Liver (tissue), 9 donors: ENCODE results near the gene RELN. TPM values are rescaled to one million over a fixed set of nuclear protein-coding genes. Genes with fewer than 3 reads are reported as not detected.
"Not testable (repeated sequence)": the region's sequence is repeated elsewhere in the genome, so short reads cannot be mapped to it uniquely, and the experiment has no call there.

ENCODE experiments used
- DNase-seq: peaks from one replicate; pipeline ENCODE4 v3.0.0-alpha.2; 2017; ENCODE audit warnings: low spot score
- H3K27ac ChIP-seq, 2 donors: one replicate each; pipeline ENCODE4 v1.7.0; 2013; ENCODE audit warnings: inconsistent platforms in 2 of 2, low read length in 2 of 2, control low read depth in 1 of 2, low read depth in 1 of 2, mild to moderate bottlenecking in 1 of 2
- H3K27me3 ChIP-seq, 4 donors: one replicate each; pipeline versions ENCODE4 v1.6.1 to v1.7.0; 2013; ENCODE audit warnings: low read length in 3 of 4, inconsistent platforms in 1 of 4, mild to moderate bottlenecking in 1 of 4, moderate library complexity in 1 of 4; ENCODE audit not compliant: control insufficient read depth in 4 of 4, insufficient read depth in 4 of 4
- H3K36me3 ChIP-seq, 4 donors: one replicate each; pipeline versions ENCODE4 v1.6.1 to v1.7.0; 2013; ENCODE audit warnings: low read length in 3 of 4, mild to moderate bottlenecking in 3 of 4, low read depth in 1 of 4, moderate library complexity in 1 of 4; ENCODE audit not compliant: control insufficient read depth in 4 of 4, insufficient read depth in 3 of 4
- H3K4me1 ChIP-seq, 4 donors: one replicate each; pipeline versions ENCODE4 v1.6.1 to v1.7.0; 2013; ENCODE audit warnings: low read length in 3 of 4, mild to moderate bottlenecking in 3 of 4, moderate library complexity in 1 of 4; ENCODE audit not compliant: control insufficient read depth in 4 of 4, insufficient read depth in 4 of 4
- H3K4me3 ChIP-seq, 3 donors: one replicate each; pipeline versions ENCODE4 v1.6.1 to v1.7.0; 2013; ENCODE audit warnings: low read length in 3 of 3, control low read depth in 1 of 3, low read depth in 1 of 3, mild to moderate bottlenecking in 1 of 3
- H3K9ac ChIP-seq, 2 donors: one replicate each; pipeline ENCODE4 v1.7.0; 2013; ENCODE audit warnings: low read length in 2 of 2, mild to moderate bottlenecking in 2 of 2, moderate library complexity in 2 of 2, control low read depth in 1 of 2, low read depth in 1 of 2
- H3K9me3 ChIP-seq, 4 donors: one replicate each; pipeline versions ENCODE4 v1.6.1 to v1.7.0; 2013; ENCODE audit warnings: low read length in 3 of 4; ENCODE audit not compliant: control insufficient read depth in 4 of 4
- EGR1 ChIP-seq, 2 donors: IDR thresholded peaks; 2 replicates each; pipeline ENCODE4 v1.6.1; 2016 to 2018; ENCODE audit warnings: antibody characterized with exemption in 2 of 2, low read depth in 2 of 2
- FOXA1 ChIP-seq: IDR thresholded peaks from 2 replicates; pipeline ENCODE4 v1.6.1; 2016; ENCODE audit warnings: antibody characterized with exemption
- FOXA2 ChIP-seq: IDR thresholded peaks from 2 replicates; pipeline ENCODE4 v1.6.1; 2016; ENCODE audit warnings: antibody characterized with exemption
- GABPA ChIP-seq, 2 donors: IDR thresholded peaks in 1 of 2; conservative IDR thresholded peaks in 1 of 2; 2 replicates each; pipeline ENCODE4 v1.6.1; 2016; ENCODE audit warnings: antibody characterized with exemption in 2 of 2, mild to moderate bottlenecking in 1 of 2, moderate library complexity in 1 of 2
- HNF4G ChIP-seq: IDR thresholded peaks from 2 replicates; pipeline ENCODE4 v1.6.1; 2016; ENCODE audit warnings: antibody characterized with exemption
- JUND ChIP-seq, 2 donors: IDR thresholded peaks; 2 replicates each; pipeline ENCODE4 v1.6.1; 2016; ENCODE audit warnings: antibody characterized with exemption in 2 of 2
- NR2F2 ChIP-seq: IDR thresholded peaks from 2 replicates; pipeline ENCODE4 v1.6.1; 2016; ENCODE audit warnings: antibody characterized with exemption
- RAD21 ChIP-seq, 2 donors: IDR thresholded peaks; 2 replicates each; pipeline ENCODE4 v1.6.1; 2016; ENCODE audit warnings: antibody characterized with exemption in 2 of 2, mild to moderate bottlenecking in 2 of 2
- RXRA ChIP-seq, 2 donors: IDR thresholded peaks; 2 replicates each; pipeline ENCODE4 v1.6.1; 2017 to 2018; ENCODE audit warnings: antibody characterized with exemption in 2 of 2, mild to moderate bottlenecking in 1 of 2
- SP1 ChIP-seq: IDR thresholded peaks from 2 replicates; pipeline ENCODE4 v1.6.1; 2018; ENCODE audit warnings: antibody characterized with exemption, mild to moderate bottlenecking
- TAF1 ChIP-seq: conservative IDR thresholded peaks from 2 replicates; pipeline ENCODE4 v1.6.1; 2016; ENCODE audit warnings: antibody characterized with exemption, mild to moderate bottlenecking
- YY1 ChIP-seq: IDR thresholded peaks from 2 replicates; pipeline ENCODE4 v1.6.1; 2016; ENCODE audit warnings: antibody characterized with exemption, mild to moderate bottlenecking
- WGBS: extraction: QIAGEN DNeasy Blood & Tissue Kit; methylation state at CpG from one replicate; pipeline ENCODE4 v1.1.7; 2013; 5-methylcytosine and 5-hydroxymethylcytosine counted together
- polyA plus RNA-seq, 2 donors: library from polyadenylated mRNA; stranded (reverse) in 1 of 2; unstranded in 1 of 2; fragments of 200-250 nt in 1 of 2; fragments of >200 nt in 1 of 2; fragmentation: Nextera tagmentation in 1 of 2; extraction: Ambion mirVana in 1 of 2; gene quantifications; one replicate each; pipeline versions ENCODE4 v1.2.1 to v1.2.3, GENCODE V29; 2013 to 2015
- total RNA-seq, 2 donors: library from RNA; depleted of rRNA; stranded (reverse); fragments of >200 nt; gene quantifications; one replicate each; pipeline ENCODE4 v1.2.3, GENCODE V29; 2014
- TF ChIP-seq, protein P1 (sequence below): IDR thresholded peaks from 2 replicates; pipeline ENCODE4 v1.6.1; 2016; ENCODE audit warnings: antibody characterized with exemption, mild to moderate bottlenecking
- TF ChIP-seq, protein P2 (sequence below): IDR thresholded peaks from 2 replicates; pipeline ENCODE4 v1.6.1; 2016; ENCODE audit warnings: antibody characterized with exemption
- TF ChIP-seq, protein P3 (sequence below): fragments of 150-350 bp; IDR thresholded peaks from 2 replicates; pipeline ENCODE4 v1.5.1; 2017; ENCODE audit warnings: improper control_type of control experiment, low read depth, low read length; ENCODE audit not compliant: missing input control
- TF ChIP-seq, protein P4 (sequence below): IDR thresholded peaks from 2 replicates; pipeline ENCODE4 v1.6.1; 2016; ENCODE audit warnings: antibody characterized with exemption
- TF ChIP-seq, protein P5 (sequence below): IDR thresholded peaks from 2 replicates; pipeline ENCODE4 v1.6.1; 2016; ENCODE audit warnings: antibody characterized with exemption
- donor health status: healthy.
- donor health status: healthy.
- donor health status: healthy.
- donor health status: healthy.
- donor health status: healthy.

The RELN gene
- total and polyA plus RNA-seq, 4 donors, result 10.0 to 69.8 (median 28.4) TPM

DNA sequence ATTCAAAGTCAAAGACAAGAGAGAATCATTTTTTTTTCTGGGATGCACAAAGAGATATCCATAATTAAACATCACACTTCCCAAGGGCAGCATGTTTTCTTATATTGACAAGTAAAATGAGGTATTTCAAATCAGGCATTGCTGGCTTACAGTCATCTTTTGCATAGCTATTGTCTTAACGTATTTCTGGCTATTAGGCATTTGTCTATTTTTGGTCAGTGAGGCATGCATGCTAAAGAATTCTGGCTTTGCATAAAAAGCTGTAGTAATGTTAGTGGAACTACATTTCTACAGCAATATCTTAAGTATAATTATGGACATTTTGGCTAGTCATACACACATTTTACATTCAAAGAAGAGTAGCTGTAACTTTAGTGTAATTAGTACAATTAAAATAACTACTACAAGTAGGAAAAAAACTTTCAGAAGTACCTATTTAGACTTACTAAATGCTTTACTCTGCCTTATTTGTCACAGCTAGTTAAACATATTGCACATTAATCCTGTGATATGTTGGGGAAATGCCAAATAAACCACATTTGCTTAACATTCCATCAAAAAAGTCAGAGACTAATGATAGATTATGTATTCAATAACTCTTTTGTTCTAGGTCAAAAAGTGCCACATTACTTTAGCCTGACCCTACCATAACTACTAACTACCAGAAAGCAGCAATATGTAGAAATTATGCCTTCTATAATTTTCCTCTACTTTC is 76.4 kb downstream of the RELN start:
- no peaks in the 10 kb centered on the region for H3K4me1 ChIP-seq
- 73% methylated on average over 1 of the region's 1 CpG for WGBS
- H3K9me3 ChIP-seq, result no peaks in the 10 kb centered on the region
- no peak overlapping the region for H3K4me3 ChIP-seq
- DNase-seq, result no peak
- no peak overlapping the region for H3K27ac ChIP-seq
- H3K27me3 ChIP-seq, result no peaks in the 10 kb centered on the region
- TF ChIP-seq, protein P1, sequence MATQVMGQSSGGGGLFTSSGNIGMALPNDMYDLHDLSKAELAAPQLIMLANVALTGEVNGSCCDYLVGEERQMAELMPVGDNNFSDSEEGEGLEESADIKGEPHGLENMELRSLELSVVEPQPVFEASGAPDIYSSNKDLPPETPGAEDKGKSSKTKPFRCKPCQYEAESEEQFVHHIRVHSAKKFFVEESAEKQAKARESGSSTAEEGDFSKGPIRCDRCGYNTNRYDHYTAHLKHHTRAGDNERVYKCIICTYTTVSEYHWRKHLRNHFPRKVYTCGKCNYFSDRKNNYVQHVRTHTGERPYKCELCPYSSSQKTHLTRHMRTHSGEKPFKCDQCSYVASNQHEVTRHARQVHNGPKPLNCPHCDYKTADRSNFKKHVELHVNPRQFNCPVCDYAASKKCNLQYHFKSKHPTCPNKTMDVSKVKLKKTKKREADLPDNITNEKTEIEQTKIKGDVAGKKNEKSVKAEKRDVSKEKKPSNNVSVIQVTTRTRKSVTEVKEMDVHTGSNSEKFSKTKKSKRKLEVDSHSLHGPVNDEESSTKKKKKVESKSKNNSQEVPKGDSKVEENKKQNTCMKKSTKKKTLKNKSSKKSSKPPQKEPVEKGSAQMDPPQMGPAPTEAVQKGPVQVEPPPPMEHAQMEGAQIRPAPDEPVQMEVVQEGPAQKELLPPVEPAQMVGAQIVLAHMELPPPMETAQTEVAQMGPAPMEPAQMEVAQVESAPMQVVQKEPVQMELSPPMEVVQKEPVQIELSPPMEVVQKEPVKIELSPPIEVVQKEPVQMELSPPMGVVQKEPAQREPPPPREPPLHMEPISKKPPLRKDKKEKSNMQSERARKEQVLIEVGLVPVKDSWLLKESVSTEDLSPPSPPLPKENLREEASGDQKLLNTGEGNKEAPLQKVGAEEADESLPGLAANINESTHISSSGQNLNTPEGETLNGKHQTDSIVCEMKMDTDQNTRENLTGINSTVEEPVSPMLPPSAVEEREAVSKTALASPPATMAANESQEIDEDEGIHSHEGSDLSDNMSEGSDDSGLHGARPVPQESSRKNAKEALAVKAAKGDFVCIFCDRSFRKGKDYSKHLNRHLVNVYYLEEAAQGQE, result no peak
- H3K9ac ChIP-seq, result no peak overlapping the region
- no peaks in the 10 kb centered on the region for H3K36me3 ChIP-seq

DNA sequence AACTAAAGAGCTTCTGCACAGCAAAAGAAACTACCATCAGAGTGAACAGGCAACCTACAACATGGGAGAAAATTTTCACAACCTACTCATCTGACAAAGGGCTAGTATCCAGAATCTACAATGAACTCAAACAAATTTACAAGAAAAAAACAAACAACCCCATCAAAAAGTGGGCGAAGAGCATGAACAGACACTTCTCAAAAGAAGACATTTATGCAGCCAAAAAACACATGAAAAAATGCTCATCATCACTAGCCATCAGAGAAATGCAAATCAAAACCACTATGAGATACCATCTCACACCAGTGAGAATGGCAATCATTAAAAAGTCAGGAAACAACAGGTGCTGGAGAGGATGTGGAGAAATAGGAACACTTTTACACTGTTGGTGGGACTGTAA is 78.4 kb downstream of the RELN start:
- not testable (repeated sequence) for H3K9ac ChIP-seq, H3K36me3 ChIP-seq, H3K9me3 ChIP-seq, DNase-seq, H3K4me3 ChIP-seq, H3K27me3 ChIP-seq, H3K4me1 ChIP-seq, H3K27ac ChIP-seq
- 96% methylated on average over 1 of the region's 1 CpG for WGBS

DNA sequence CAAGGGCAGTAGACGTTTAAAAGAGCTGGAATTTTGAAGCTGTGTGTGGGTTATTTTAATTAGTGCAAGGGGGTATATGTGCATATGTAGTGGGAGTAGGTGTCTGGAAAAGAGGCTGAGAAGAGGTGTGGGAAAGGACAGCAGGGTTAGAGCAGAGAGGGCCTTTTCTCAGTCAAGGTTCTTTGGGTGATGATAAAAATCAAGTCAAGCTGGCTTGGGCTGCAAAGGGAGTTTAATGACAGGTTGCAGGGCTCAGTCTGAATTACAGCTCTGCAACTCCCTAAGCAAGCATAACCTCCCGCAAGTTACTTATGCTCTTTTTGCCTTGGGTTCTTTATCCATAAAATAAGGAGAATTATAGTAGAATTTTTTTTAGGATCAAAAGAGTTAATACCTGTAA is 83.5 kb downstream of the RELN start:
- no peak for DNase-seq
- H3K27ac ChIP-seq, result no peak overlapping the region
- no peak overlapping the region for H3K4me3 ChIP-seq
- WGBS, result 79% methylated on average over 2 of the region's 2 CpGs
- H3K9ac ChIP-seq, result no peak overlapping the region
- H3K27me3 ChIP-seq, result no peaks in the 10 kb centered on the region
- H3K36me3 ChIP-seq, result no peaks in the 10 kb centered on the region
- no peaks in the 10 kb centered on the region for H3K4me1 ChIP-seq
- H3K9me3 ChIP-seq, result no peaks in the 10 kb centered on the region
- TF ChIP-seq HNF4G, result no peak
- no peak for TF ChIP-seq GABPA (IDR thresholded peaks at IDR 0.05 in 1 of 2, conservative IDR thresholded peaks at IDR 0.05 in 1 of 2)
- TF ChIP-seq, protein P2, sequence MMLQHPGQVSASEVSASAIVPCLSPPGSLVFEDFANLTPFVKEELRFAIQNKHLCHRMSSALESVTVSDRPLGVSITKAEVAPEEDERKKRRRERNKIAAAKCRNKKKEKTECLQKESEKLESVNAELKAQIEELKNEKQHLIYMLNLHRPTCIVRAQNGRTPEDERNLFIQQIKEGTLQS, result no peak
- TF ChIP-seq, protein P3, sequence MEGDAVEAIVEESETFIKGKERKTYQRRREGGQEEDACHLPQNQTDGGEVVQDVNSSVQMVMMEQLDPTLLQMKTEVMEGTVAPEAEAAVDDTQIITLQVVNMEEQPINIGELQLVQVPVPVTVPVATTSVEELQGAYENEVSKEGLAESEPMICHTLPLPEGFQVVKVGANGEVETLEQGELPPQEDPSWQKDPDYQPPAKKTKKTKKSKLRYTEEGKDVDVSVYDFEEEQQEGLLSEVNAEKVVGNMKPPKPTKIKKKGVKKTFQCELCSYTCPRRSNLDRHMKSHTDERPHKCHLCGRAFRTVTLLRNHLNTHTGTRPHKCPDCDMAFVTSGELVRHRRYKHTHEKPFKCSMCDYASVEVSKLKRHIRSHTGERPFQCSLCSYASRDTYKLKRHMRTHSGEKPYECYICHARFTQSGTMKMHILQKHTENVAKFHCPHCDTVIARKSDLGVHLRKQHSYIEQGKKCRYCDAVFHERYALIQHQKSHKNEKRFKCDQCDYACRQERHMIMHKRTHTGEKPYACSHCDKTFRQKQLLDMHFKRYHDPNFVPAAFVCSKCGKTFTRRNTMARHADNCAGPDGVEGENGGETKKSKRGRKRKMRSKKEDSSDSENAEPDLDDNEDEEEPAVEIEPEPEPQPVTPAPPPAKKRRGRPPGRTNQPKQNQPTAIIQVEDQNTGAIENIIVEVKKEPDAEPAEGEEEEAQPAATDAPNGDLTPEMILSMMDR, result no peak
- no peak for TF ChIP-seq EGR1 (IDR thresholded peaks at IDR 0.05; ENCODE audit: low read depth in 2 of 2)
- TF ChIP-seq RAD21 (IDR thresholded peaks at IDR 0.05), result no peak
- no peak for TF ChIP-seq TAF1
- TF ChIP-seq, protein P4, sequence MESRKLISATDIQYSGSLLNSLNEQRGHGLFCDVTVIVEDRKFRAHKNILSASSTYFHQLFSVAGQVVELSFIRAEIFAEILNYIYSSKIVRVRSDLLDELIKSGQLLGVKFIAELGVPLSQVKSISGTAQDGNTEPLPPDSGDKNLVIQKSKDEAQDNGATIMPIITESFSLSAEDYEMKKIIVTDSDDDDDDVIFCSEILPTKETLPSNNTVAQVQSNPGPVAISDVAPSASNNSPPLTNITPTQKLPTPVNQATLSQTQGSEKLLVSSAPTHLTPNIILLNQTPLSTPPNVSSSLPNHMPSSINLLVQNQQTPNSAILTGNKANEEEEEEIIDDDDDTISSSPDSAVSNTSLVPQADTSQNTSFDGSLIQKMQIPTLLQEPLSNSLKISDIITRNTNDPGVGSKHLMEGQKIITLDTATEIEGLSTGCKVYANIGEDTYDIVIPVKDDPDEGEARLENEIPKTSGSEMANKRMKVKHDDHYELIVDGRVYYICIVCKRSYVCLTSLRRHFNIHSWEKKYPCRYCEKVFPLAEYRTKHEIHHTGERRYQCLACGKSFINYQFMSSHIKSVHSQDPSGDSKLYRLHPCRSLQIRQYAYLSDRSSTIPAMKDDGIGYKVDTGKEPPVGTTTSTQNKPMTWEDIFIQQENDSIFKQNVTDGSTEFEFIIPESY, result no peak
- no peak for TF ChIP-seq FOXA1
- TF ChIP-seq, protein P5, sequence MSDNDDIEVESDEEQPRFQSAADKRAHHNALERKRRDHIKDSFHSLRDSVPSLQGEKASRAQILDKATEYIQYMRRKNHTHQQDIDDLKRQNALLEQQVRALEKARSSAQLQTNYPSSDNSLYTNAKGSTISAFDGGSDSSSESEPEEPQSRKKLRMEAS, result no peak
- TF ChIP-seq YY1, result no peak
- no peak for TF ChIP-seq RXRA (IDR thresholded peaks at IDR 0.05)
- no peak for TF ChIP-seq FOXA2
- TF ChIP-seq NR2F2, result no peak
- TF ChIP-seq, protein P1, result no peak
- TF ChIP-seq SP1, result no peak
- no peak for TF ChIP-seq JUND (IDR thresholded peaks at IDR 0.05)
